Hematopoietic multipotent progenitor cell (in vitro differentiated cells): ENCODE measurements around the gene ZSWIM4. TPM values are rescaled to one million over a fixed set of nuclear protein-coding genes. Genes with fewer than 3 reads are reported as not detected.
A peak's percentile ranks its signal among the peaks of the same experiment; 100 is the strongest.

Experiments
- DNase-seq, 3 donors: peaks; one replicate each; pipeline ENCODE4 v3.0.0-alpha.2; 2011 to 2015; ENCODE audit warnings: low read depth in 2 of 3, low spot score in 2 of 3
- total RNA-seq: library from RNA; depleted of rRNA; stranded (reverse); fragments of >200 nt; gene quantifications from one replicate; pipeline ENCODE4 v1.2.3, GENCODE V29; 2012

The ZSWIM4 gene
- total RNA-seq, 1 donor = 15.1 TPM

GRCh38 chr19:13804830-13805683, 9.8 kb downstream of the ZSWIM4 start:
- DNase-seq = no peak

DNA sequence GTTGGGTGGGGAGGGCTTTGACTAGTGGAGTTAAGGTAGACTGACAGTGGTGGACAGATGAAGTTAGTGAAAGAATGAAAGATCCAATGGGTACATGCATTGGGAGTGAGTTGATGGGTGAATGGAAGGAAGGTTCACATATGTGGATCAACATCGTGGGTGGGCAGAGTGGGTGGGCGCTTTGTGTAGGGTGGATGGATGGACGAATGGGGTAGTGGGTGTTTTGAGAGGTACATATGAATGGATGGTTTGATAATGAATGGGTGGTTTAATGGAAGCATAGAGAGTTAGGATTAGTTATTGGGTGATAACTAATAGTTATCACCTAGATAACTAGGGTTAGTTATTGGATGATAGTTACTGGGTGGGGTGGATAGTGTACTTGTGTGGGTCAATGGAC, 11.5 kb downstream of the ZSWIM4 start:
- no peak for DNase-seq

DNA sequence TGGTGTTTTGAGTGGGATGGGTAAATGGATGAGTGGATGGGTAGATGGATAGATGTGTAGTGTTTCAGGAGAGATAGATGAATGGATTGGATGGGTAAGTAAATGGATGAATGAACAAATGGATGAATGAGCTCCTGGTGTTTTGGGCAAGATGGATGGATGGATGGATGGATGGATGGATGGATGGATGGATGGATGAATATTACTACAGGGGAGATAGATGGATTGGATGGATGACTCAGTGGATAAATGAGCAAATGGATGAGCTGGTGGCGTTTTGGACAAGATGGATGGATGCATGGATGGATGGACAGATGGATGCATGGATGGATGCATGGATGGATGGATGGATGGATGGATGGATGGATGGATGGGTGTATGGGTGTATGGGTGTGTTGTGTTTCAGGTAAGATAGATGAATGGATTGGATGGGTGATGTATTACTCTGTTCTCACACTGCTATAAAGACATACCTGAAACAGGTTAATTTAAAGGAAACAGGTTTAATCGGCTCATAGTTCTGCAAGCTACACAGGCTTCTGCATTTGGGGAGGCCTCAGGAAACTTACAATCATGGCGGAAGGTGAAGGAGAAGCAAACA, 12.3 kb downstream of the ZSWIM4 start:
- DNase-seq = no peak

DNA sequence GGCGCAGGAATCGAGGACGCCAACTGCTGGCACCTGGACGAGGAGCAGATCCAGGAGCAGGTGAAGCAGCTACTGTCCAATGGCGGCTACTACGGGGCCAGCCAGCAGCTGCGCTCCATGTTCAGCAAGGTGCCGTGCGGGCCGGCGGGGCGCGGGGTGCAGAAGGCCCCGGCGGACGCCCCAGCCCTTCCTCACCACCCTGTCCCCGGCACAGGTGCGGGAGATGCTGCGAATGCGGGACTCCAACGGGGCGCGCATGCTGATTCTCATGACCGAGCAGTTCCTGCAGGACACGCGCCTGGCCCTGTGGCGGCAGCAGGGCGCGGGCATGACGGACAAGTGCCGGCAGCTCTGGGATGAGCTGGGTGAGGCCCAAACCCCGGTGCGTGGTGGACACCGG, 13.6 kb downstream of the ZSWIM4 start:
- no peak for DNase-seq

GRCh38 chr19:13812544-13812943, 17.3 kb downstream of the ZSWIM4 start:
- no peak for DNase-seq

- no peak for DNase-seq
Measured at GRCh38 chr19:13813147-13813546, 17.9 kb downstream of the ZSWIM4 start.

GRCh38 chr19:13814550-13814949, 19.3 kb downstream of the ZSWIM4 start:
- no peak for DNase-seq

- DNase-seq = peak in 1 of 3 donors; percentile 43
Measured at GRCh38 chr19:13817018-13817614, 21.9 kb downstream of the ZSWIM4 start.

GRCh38 chr19:13817615-13818371, 22.6 kb downstream of the ZSWIM4 start:
- DNase-seq = peak in 1 of 3 donors; percentile 45

DNA sequence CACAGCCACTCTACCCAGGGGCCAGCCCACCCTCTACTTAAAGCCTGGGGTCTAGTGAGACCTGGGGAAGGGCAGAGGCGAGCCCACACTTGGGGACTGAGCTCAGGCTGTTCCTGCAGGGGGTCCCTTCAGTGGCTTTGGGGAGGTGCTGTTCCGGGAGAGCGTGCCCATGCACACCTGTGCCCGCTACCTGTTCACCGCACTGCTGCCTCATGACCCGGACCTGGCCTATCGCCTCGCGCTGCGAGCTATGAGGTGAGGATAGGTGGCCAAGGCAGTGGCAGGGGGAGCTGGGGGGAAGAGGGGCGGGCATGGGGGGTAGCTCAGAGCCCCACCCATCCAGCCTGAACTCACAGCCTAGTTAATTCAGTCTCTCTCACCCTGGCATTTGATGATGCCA, 24.0 kb downstream of the ZSWIM4 start:
- DNase-seq = no peak

DNA sequence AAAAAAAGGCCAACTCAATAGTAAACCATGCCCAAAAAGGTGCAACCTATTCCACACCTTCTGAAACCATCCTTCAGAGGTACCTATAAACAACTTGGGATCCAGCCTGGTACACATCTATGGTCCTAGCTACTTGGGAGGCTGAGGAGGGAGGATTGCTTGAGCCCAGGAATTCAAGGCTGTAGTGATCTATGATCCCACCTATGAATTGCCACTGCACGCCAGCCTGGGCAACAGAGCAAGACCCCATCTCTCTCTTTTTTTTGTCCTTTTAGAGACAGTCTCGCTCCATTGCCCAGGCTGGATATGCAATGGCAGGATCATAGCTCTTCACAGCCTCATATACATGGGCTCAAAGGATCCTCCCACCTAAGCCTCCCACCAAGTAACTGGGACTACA, 26.0 kb downstream of the ZSWIM4 start:
- DNase-seq = no peak

- DNase-seq = no peak
Measured at GRCh38 chr19:13823256-13823655, 28.0 kb downstream of the ZSWIM4 start.

DNA sequence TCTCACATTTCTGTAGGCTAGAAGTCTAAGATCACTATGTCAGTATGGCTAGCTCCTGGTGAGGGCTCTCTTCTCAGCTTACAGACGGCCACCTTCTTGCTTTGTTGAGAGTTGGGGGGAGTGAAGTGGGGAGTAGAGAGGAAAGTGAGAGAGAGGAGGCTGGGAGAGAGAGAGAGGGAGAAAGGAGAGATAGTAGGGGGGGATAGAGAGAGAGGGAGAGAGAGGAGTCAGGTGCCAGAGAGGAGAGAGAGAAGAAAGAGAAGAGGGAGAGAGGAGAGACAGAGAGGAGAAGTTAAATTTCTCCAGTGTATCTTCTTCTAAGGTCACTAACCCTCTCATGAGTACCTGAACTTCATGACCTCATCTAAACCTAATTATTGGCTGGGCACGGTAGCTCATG, 28.7 kb downstream of the ZSWIM4 start:
- no peak for DNase-seq

- DNase-seq = no peak
Measured at GRCh38 chr19:13824703-13825102, 29.5 kb downstream of the ZSWIM4 start.

GRCh38 chr19:13825489-13826441, 30.5 kb downstream of the ZSWIM4 start:
- peak in 1 of 3 donors; percentile 24 for DNase-seq

- DNase-seq = no peak
Measured at GRCh38 chr19:13826652-13827235, 31.5 kb downstream of the ZSWIM4 start.

DNA sequence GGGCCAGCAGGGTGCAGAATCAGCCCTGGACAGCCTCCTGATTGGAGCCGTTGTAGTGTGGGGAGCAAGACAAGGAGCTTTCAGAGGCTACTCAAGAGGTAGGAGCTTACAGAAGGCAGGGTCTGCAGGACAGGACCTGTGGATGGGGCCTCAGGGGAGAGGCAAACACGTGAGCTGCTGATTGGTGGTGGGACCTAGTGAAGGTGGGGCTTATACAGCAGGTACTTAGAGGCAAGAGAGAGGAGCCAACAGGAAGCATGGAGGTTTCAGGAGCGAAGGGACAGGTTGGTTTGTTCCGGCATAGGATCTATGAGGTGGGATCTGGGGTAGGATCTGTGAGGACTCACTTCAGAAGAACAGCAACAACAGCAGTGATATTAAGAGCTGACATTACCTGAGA, 32.4 kb downstream of the ZSWIM4 start:
- DNase-seq = no peak

DNA sequence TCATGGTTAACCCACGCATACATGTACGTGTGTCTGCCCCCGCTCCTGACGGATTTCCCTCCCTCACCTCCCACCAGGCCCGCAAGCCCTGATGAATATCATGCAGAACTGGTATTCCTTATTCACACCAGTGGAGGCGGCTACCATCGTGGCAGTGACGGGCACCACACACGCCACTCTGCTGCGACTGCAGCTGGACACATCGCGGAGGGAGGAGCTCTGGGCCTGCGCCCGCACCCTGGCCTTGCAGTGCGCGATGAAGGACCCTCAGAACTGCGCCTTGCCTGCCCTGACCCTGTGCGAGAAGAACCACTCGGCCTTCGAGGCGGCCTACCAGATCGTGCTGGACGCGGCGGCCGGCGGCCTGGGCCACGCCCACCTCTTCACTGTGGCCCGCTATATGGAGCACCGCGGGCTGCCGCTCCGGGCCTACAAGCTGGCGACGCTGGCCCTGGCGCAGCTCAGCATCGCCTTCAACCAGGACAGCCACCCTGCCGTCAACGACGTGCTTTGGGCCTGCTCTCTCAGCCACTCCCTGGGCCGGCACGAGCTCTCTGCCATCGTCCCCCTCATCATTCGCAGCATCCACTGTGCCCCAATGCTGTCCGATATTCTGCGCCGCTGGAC, 35.0 kb downstream of the ZSWIM4 start:
- no peak for DNase-seq
